GM23338 (cell line): Measurements from ENCODE around the gene NCOR2. TPM values are rescaled to one million over a fixed set of nuclear protein-coding genes. Genes with fewer than 3 reads are reported as not detected.

Source experiments
- ATAC-seq: fragments of 200-7000 bp; cut with Tn5 transposase; 3 replicates; pipeline ENCODE4 v1.9.1; 2020
- DNase-seq: peaks from one replicate; pipeline ENCODE4 v3.0.0-alpha.2; 2015; ENCODE audit warnings: low spot score
- H2AFZ ChIP-seq: fragments of 200-600 bp; sonication (generic); 2 replicates; pipeline ENCODE4 v1.8.0; 2016; ENCODE audit warnings: antibody characterized with exemption, mild to moderate bottlenecking, moderate library complexity
- H3F3A ChIP-seq: fragments of 200-600 bp; sonication (generic); replicated peaks from 2 replicates; pipeline ENCODE4 v1.8.0; 2017; ENCODE audit warnings: antibody characterized with exemption, mixed run types, low read depth
- H3K27ac ChIP-seq: fragments of 200-600 bp; sonication (generic); 2 replicates; pipeline ENCODE4 v1.6.1; 2016; ENCODE audit warnings: low read depth
- H3K27me3 ChIP-seq: fragments of 200-600 bp; sonication (generic); 2 replicates; pipeline ENCODE4 v1.8.0; 2016; ENCODE audit warnings: mild to moderate bottlenecking, mixed run types, moderate library complexity; ENCODE audit not compliant: insufficient read depth
- H3K36me3 ChIP-seq: fragments of 200-600 bp; sonication (generic); 2 replicates; pipeline ENCODE4 v1.8.0; 2016; ENCODE audit warnings: mild to moderate bottlenecking; ENCODE audit not compliant: insufficient read depth
- H3K4me1 ChIP-seq: fragments of 200-600 bp; sonication (generic); 2 replicates; pipeline ENCODE4 v1.8.0; 2016; ENCODE audit warnings: mild to moderate bottlenecking, moderate library complexity; ENCODE audit not compliant: insufficient read depth
- H3K4me2 ChIP-seq: fragments of 200-600 bp; sonication (generic); 2 replicates; pipeline ENCODE4 v1.7.1; 2017; ENCODE audit warnings: mixed run types
- H3K4me3 ChIP-seq: fragments of 200-600 bp; sonication (generic); 2 replicates; pipeline ENCODE4 v1.6.1; 2016; ENCODE audit warnings: mixed run types
- H3K79me2 ChIP-seq: fragments of 200-600 bp; sonication (generic); replicated peaks from 2 replicates; pipeline ENCODE4 v1.8.0; 2017; ENCODE audit warnings: mild to moderate bottlenecking; ENCODE audit not compliant: insufficient read depth
- H3K9me2 ChIP-seq: fragments of 200-600 bp; sonication (generic); 2 replicates; pipeline ENCODE4 v1.8.0; 2017; ENCODE audit not compliant: insufficient read depth
- H4K20me1 ChIP-seq: fragments of 200-600 bp; sonication (generic); replicated peaks from 2 replicates; pipeline ENCODE4 v1.8.0; 2017; ENCODE audit warnings: mild to moderate bottlenecking; ENCODE audit not compliant: insufficient read depth
- H3K27ac Mint-ChIP-seq: 2 replicates; pipeline ENCODE4 v1.8.0; 2020; ENCODE audit warnings: inconsistent platforms, mild to moderate bottlenecking, moderate library complexity, mixed read lengths
- H3K27me3 Mint-ChIP-seq: 3 replicates; pipeline ENCODE4 v1.8.0; 2022; ENCODE audit warnings: low read depth, mild to moderate bottlenecking, moderate library complexity, mixed read lengths, inconsistent platforms; ENCODE audit not compliant: insufficient read depth, poor library complexity
- H3K36me3 Mint-ChIP-seq: 3 replicates; pipeline ENCODE4 v1.8.0; 2021; ENCODE audit warnings: low read depth, mild to moderate bottlenecking, inconsistent platforms, moderate library complexity, mixed read lengths
- H3K4me1 Mint-ChIP-seq: 3 replicates; pipeline ENCODE4 v1.8.0; 2020; ENCODE audit warnings: mild to moderate bottlenecking, inconsistent platforms, mixed read lengths
- H3K4me3 Mint-ChIP-seq: 3 replicates; pipeline ENCODE4 v1.8.0; 2021; ENCODE audit warnings: moderate library complexity, mild to moderate bottlenecking, inconsistent platforms, mixed read lengths
- H3K9me3 Mint-ChIP-seq: 3 replicates; pipeline ENCODE4 v1.8.0; 2020; ENCODE audit warnings: moderate library complexity, mild to moderate bottlenecking, inconsistent platforms, mixed read lengths
- CREB1 ChIP-seq: fragments of 250-450 bp; sonication (Bioruptor Pico); IDR thresholded peaks from 2 replicates; pipeline ENCODE4 v1.5.0; 2020; ENCODE audit warnings: low read depth, mild to moderate bottlenecking, moderate library complexity
- EZH2phosphoT487 ChIP-seq: fragments of 200-600 bp; sonication (generic); IDR thresholded peaks from one replicate; pipeline ENCODE4 v1.8.1; 2018; ENCODE audit warnings: antibody characterized with exemption; ENCODE audit not compliant: unreplicated experiment
- REST ChIP-seq: IDR thresholded peaks from one replicate; pipeline ENCODE4 v1.6.1; 2018; ENCODE audit warnings: antibody characterized with exemption; ENCODE audit not compliant: unreplicated experiment
- ZNF114 ChIP-seq: fragments of 250-450 bp; sonication (Bioruptor Pico); IDR thresholded peaks from 2 replicates; pipeline ENCODE4 v1.5.0; 2020; ENCODE audit warnings: mild to moderate bottlenecking, moderate library complexity
- ZNF331 ChIP-seq: fragments of 250-450 bp; sonication (Bioruptor Pico); IDR thresholded peaks from 2 replicates; pipeline ENCODE4 v1.5.0; 2020; ENCODE audit warnings: low read depth, mild to moderate bottlenecking, moderate library complexity
- ZNF462 ChIP-seq: fragments of 250-450 bp; sonication (Bioruptor Pico); IDR thresholded peaks from 2 replicates; pipeline ENCODE4 v1.5.0; 2020; ENCODE audit warnings: mild to moderate bottlenecking, moderate library complexity
- polyA plus RNA-seq: library from polyadenylated mRNA; unstranded; fragments of >200 nt; fragmentation: Nextera tagmentation; extraction: Ambion mirVana; gene quantifications from 2 replicates; pipeline ENCODE4 v1.2.1, GENCODE V29; 2016
- total RNA-seq: library from RNA; depleted of rRNA; stranded (reverse); fragments of >200 nt; shearing (Covaris generic); gene quantifications from 2 replicates; pipeline ENCODE4 v1.2.3, GENCODE V29; 2014

Gene NCOR2
- total and polyA plus RNA-seq, 2 experiments from 2014 or later, result 69.6 to 190 TPM

- Histone ChIP-seq H3K36me3 (no peaks in the 10 kb centered on the region), H3K27me3 (no peaks in the 10 kb centered on the region), H2AFZ (no peak overlapping the region), H3K4me1 (no peaks in the 10 kb centered on the region), H3K79me2 (no peaks in the 10 kb centered on the region), H4K20me1 (no peaks in the 10 kb centered on the region), H3F3A (no peaks in the 10 kb centered on the region), H3K4me2 (no peak overlapping the region), H3K9me2 (0 out of 2 replicates have a peak, but pooled peaks cover 2% of the 10 kb centered on the region), H3K27ac (no peak overlapping the region), H3K4me3 (no peak overlapping the region)
- Mint-ChIP-seq H3K27me3 (peaks cover 11% of the 10 kb centered on the region), H3K9me3 (peaks cover 3% of the 10 kb centered on the region; the same call in 2 of the 3 replicates), H3K4me1 (no peaks in the 10 kb centered on the region), H3K4me3 (no peak overlapping the region), H3K27ac (no peak overlapping the region), H3K36me3 (no peaks in the 10 kb centered on the region)
- TF ChIP-seq ZNF462, result no peak
- TF ChIP-seq EZH2phosphoT487, result no peak
- TF ChIP-seq ZNF331 (CRISPR knock-in tag), result no peak
- no peak for TF ChIP-seq ZNF114 (CRISPR knock-in tag)
- no peak for TF ChIP-seq CREB1 (CRISPR knock-in tag)
- TF ChIP-seq REST, result no peak
- DNase-seq (no peak), ATAC-seq (no peak)
Measured at GRCh38 chr12:124597041-124597440, 29.6 kb upstream of the NCOR2 start.
